ENCODE measurements around the gene GIMAP6.
"Not testable (repeated sequence)": the region's sequence is repeated elsewhere in the genome, so short reads cannot be mapped to it uniquely, and the experiment has no call there.

Gene GIMAP6

GRCh38 chr7:150620617-150621371, 11.4 kb downstream of the GIMAP6 start:
- no peak for TF ChIP-seq POLR2A (IDR thresholded peaks at IDR 0.05; ENCODE audit: low read depth, low read length)
- TF ChIP-seq TAF1 (IDR thresholded peaks at IDR 0.05; ENCODE audit: low read depth, low read length) = no peak
- TF ChIP-seq POLR2AphosphoS5 (IDR thresholded peaks at IDR 0.05; ENCODE audit: low read depth, low read length) = no peak
- no peak for TF ChIP-seq PAX5 (IDR thresholded peaks at IDR 0.05; ENCODE audit: insufficient read depth, low read length, severe bottlenecking)
- no peak for TF ChIP-seq SPI1 (IDR thresholded peaks at IDR 0.05; ENCODE audit: low read depth, low read length)
- TF ChIP-seq POU2F2 (IDR thresholded peaks at IDR 0.05; ENCODE audit: low read depth, low read length) = no peak
- DNase-seq (ENCODE audit: insufficient read length, low spot score) = no peak
- peak; percentile 16 for FAIRE-seq

DNA sequence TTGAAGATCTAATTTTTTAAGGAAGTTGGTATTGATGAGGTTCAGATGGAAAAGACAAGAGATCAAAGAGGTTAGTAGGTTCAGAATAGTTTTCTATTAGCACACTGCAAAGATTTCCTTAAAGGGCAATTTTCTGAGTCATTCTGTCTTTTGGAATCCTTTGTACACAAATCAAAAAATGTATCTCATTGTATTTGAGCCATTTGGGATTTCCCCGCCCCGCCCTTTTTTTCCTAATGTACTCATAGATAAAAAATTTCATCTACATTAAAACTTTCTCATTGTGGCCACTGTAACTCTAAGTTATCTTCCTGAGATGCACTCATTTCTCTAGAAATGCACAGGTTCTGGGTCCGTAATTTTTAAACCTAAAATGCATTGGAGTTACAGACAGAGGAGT, 12.1 kb downstream of the GIMAP6 start:
- no peak for DNase-seq (ENCODE audit: insufficient read length, low spot score)
- TF ChIP-seq POU2F2 (IDR thresholded peaks at IDR 0.05; ENCODE audit: low read depth, low read length) (no peak), TAF1 (IDR thresholded peaks at IDR 0.05; ENCODE audit: low read depth, low read length) (no peak), POLR2AphosphoS5 (IDR thresholded peaks at IDR 0.05; ENCODE audit: low read depth, low read length) (no peak), PAX5 (IDR thresholded peaks at IDR 0.05; ENCODE audit: insufficient read depth, low read length, severe bottlenecking) (no peak), POLR2A (IDR thresholded peaks at IDR 0.05; ENCODE audit: low read depth, low read length) (no peak), SPI1 (IDR thresholded peaks at IDR 0.05; ENCODE audit: low read depth, low read length) (no peak)
- FAIRE-seq = no peak

- FAIRE-seq; DNase-seq (ENCODE audit: insufficient read length, low spot score): not testable (repeated sequence)
Observed at GRCh38 chr7:150615221-150615755, 16.9 kb downstream of the GIMAP6 start.

DNA sequence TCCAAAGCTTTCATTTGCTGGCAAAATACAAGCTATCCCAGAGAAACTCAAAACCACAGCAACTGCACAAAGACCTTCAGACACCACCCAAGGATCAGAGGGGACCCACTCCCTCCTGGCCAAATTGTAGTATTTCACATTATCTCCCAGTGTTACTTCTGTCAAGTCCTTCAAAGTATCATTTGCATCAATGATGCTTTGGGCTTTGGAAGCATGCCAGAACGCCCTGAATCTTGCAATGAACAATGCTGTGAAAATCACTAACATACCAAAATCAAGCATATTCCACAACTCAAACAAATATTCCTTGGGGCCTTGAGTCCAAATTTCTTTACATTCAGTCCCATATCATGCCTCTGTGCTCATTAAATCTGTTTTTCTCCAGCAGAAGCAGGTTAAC, 17.8 kb downstream of the GIMAP6 start:
- not testable (repeated sequence) for FAIRE-seq; DNase-seq (ENCODE audit: insufficient read length, low spot score)

- TF ChIP-seq POLR2AphosphoS5 (IDR thresholded peaks at IDR 0.05; ENCODE audit: low read depth, low read length) (no peak), PAX5 (IDR thresholded peaks at IDR 0.05; ENCODE audit: insufficient read depth, low read length, severe bottlenecking) (no peak), TAF1 (IDR thresholded peaks at IDR 0.05; ENCODE audit: low read depth, low read length) (no peak)
- no peak for FAIRE-seq
Observed at GRCh38 chr7:150613880-150614279, 18.3 kb downstream of the GIMAP6 start.

GRCh38 chr7:150612925-150613324, 19.3 kb downstream of the GIMAP6 start:
- FAIRE-seq = no peak
- DNase-seq (ENCODE audit: insufficient read length, low spot score) = no peak
- no peak for TF ChIP-seq SPI1 (IDR thresholded peaks at IDR 0.05; ENCODE audit: low read depth, low read length)
- no peak for TF ChIP-seq POLR2A (IDR thresholded peaks at IDR 0.05; ENCODE audit: low read depth, low read length)
- no peak for TF ChIP-seq POLR2AphosphoS5 (IDR thresholded peaks at IDR 0.05; ENCODE audit: low read depth, low read length)
- no peak for TF ChIP-seq TAF1 (IDR thresholded peaks at IDR 0.05; ENCODE audit: low read depth, low read length)
- no peak for TF ChIP-seq PAX5 (IDR thresholded peaks at IDR 0.05; ENCODE audit: insufficient read depth, low read length, severe bottlenecking)
- no peak for TF ChIP-seq POU2F2 (IDR thresholded peaks at IDR 0.05; ENCODE audit: low read depth, low read length)

More at GRCh38 chr7:150613880-150614279, 18.3 kb downstream of the GIMAP6 start:
- DNase-seq (ENCODE audit: insufficient read length, low spot score) = no peak

- DNase-seq (ENCODE audit: insufficient read length, low spot score) (no peak), FAIRE-seq (no peak)
- TF ChIP-seq POLR2A (IDR thresholded peaks at IDR 0.05; ENCODE audit: low read depth, low read length) = no peak
- no peak for TF ChIP-seq PAX5 (IDR thresholded peaks at IDR 0.05; ENCODE audit: insufficient read depth, low read length, severe bottlenecking)
Observed at GRCh38 chr7:150610233-150610632, 22.0 kb downstream of the GIMAP6 start.

DNA sequence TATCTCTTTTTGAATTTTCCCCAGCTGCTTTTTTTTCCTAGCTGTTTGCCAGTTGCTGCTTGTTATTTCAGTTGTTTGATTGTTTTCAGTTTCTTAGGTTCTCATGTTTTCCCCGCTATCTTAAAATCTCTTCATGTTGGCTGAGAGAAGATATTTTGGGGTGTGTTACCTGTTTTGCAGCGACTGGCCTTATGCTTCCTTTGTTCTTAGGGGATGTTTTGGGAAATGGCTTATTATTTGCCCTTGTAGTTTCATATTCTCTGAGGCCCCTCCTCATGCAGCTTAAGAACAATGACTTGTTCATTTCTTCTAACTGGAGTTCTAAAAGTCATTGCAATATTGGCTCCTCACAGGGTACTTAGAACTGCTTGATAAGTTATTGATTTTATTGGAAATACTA, 28.6 kb downstream of the GIMAP6 start:
- not testable (repeated sequence) for DNase-seq (ENCODE audit: insufficient read length, low spot score); FAIRE-seq

- no peak for FAIRE-seq
- TF ChIP-seq POLR2AphosphoS5 (IDR thresholded peaks at IDR 0.05; ENCODE audit: low read depth, low read length) = no peak
- no peak for TF ChIP-seq TAF1 (IDR thresholded peaks at IDR 0.05; ENCODE audit: low read depth, low read length)
- no peak for TF ChIP-seq SPI1 (IDR thresholded peaks at IDR 0.05; ENCODE audit: low read depth, low read length)
- TF ChIP-seq POU2F2 (IDR thresholded peaks at IDR 0.05; ENCODE audit: low read depth, low read length) = no peak
- no peak for DNase-seq (ENCODE audit: insufficient read length, low spot score)
Observed at GRCh38 chr7:150595361-150595760, 36.8 kb downstream of the GIMAP6 start.

GRCh38 chr7:150594805-150595204, 37.4 kb downstream of the GIMAP6 start:
- no peak for FAIRE-seq
- no peak for DNase-seq (ENCODE audit: insufficient read length, low spot score)
- TF ChIP-seq POU2F2 (IDR thresholded peaks at IDR 0.05; ENCODE audit: low read depth, low read length) = no peak
- no peak for TF ChIP-seq POLR2A (IDR thresholded peaks at IDR 0.05; ENCODE audit: low read depth, low read length)

GRCh38 chr7:150587551-150587950, 44.6 kb downstream of the GIMAP6 start:
- no peak for FAIRE-seq
- TF ChIP-seq SPI1 (IDR thresholded peaks at IDR 0.05; ENCODE audit: low read depth, low read length) = no peak
- TF ChIP-seq POLR2A (IDR thresholded peaks at IDR 0.05; ENCODE audit: low read depth, low read length) = no peak
- TF ChIP-seq TAF1 (IDR thresholded peaks at IDR 0.05; ENCODE audit: low read depth, low read length) = no peak
- no peak for TF ChIP-seq PAX5 (IDR thresholded peaks at IDR 0.05; ENCODE audit: insufficient read depth, low read length, severe bottlenecking)
- no peak for TF ChIP-seq POU2F2 (IDR thresholded peaks at IDR 0.05; ENCODE audit: low read depth, low read length)
- no peak for TF ChIP-seq POLR2AphosphoS5 (IDR thresholded peaks at IDR 0.05; ENCODE audit: low read depth, low read length)
- no peak for DNase-seq (ENCODE audit: insufficient read length, low spot score)
